Skeletal muscle satellite cell (primary cell): ENCODE data around the gene ACSM6.

Source experiments
- H3K27me3 ChIP-seq: 2 replicates; pipeline ENCODE4 v1.7.0; 2013; ENCODE audit warnings: low read length; ENCODE audit not compliant: control insufficient read depth, insufficient read depth
- H3K36me3 ChIP-seq: 2 replicates; pipeline ENCODE4 v1.7.0; 2013; ENCODE audit warnings: mild to moderate bottlenecking, control low read depth, low read length; ENCODE audit not compliant: insufficient read depth
- H3K4me1 ChIP-seq: 2 replicates; pipeline ENCODE4 v1.7.0; 2013; ENCODE audit warnings: low read length; ENCODE audit not compliant: control insufficient read depth, insufficient read depth
- H3K4me2 ChIP-seq: 2 replicates; pipeline ENCODE4 v1.7.0; 2013; ENCODE audit warnings: mild to moderate bottlenecking, low read length
- H3K4me3 ChIP-seq: 2 replicates; pipeline ENCODE4 v1.7.0; 2013; ENCODE audit warnings: low read length
- H3K9ac ChIP-seq: 2 replicates; pipeline ENCODE4 v1.7.0; 2013; ENCODE audit warnings: mild to moderate bottlenecking, low read depth, low read length, moderate library complexity
- H3K9me3 ChIP-seq: replicated peaks from 2 replicates; pipeline ENCODE4 v1.7.0; 2013; ENCODE audit warnings: mild to moderate bottlenecking, control low read depth, low read length

Gene ACSM6

GRCh38 chr10:95260909-95261552, 67.0 kb downstream of the ACSM6 start:
- H3K27me3 ChIP-seq, result no peaks in the 10 kb centered on the region
- peaks cover 16% of the 10 kb centered on the region for H3K4me1 ChIP-seq
- H3K4me2 ChIP-seq, result peak overlapping the region; percentile 72
- peak overlapping the region; percentile 48 for H3K4me3 ChIP-seq
- no peaks in the 10 kb centered on the region for H3K9me3 ChIP-seq
- no peaks in the 10 kb centered on the region for H3K36me3 ChIP-seq
- H3K9ac ChIP-seq, result peak overlapping the region; percentile 66

DNA sequence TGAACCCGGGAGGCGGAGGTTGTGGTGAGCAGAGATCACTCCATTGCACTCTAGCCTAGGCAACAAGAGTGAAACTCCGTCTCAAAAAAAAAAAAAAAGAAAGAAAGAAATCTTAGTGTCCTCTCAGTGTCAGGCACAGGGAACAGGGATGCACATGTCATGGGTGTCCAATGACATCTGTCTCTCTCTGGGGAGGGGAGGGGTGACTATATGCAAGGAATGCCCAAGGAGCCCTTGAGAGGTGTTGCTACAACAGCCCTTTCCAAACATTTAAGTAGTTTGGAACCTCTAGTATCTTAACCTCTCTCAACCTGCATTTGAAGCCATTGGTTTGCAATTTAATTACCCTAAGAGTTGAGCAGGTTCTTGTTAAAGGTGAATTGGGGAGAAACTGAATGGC, 67.9 kb downstream of the ACSM6 start:
- Histone ChIP-seq H3K4me2 (no peak overlapping the region), H3K9ac (no peak overlapping the region), H3K4me1 (peaks cover 16% of the 10 kb centered on the region), H3K27me3 (no peaks in the 10 kb centered on the region), H3K36me3 (no peaks in the 10 kb centered on the region), H3K9me3 (no peaks in the 10 kb centered on the region), H3K4me3 (no peak overlapping the region)

- no peak overlapping the region for H3K9ac ChIP-seq
- H3K36me3 ChIP-seq, result no peaks in the 10 kb centered on the region
- H3K4me2 ChIP-seq, result no peak overlapping the region
- H3K4me3 ChIP-seq, result no peak overlapping the region
- H3K4me1 ChIP-seq, result peaks cover 16% of the 10 kb centered on the region
- no peaks in the 10 kb centered on the region for H3K27me3 ChIP-seq
- H3K9me3 ChIP-seq, result no peaks in the 10 kb centered on the region
Measured at GRCh38 chr10:95262763-95263518, 68.9 kb downstream of the ACSM6 start.

- Histone ChIP-seq H3K36me3 (no peaks in the 10 kb centered on the region), H3K4me2 (no peak overlapping the region), H3K4me3 (no peak overlapping the region), H3K9ac (no peak overlapping the region), H3K4me1 (peaks cover 16% of the 10 kb centered on the region), H3K27me3 (no peaks in the 10 kb centered on the region), H3K9me3 (no peaks in the 10 kb centered on the region)
Measured at GRCh38 chr10:95263864-95264226, 69.8 kb downstream of the ACSM6 start.

DNA sequence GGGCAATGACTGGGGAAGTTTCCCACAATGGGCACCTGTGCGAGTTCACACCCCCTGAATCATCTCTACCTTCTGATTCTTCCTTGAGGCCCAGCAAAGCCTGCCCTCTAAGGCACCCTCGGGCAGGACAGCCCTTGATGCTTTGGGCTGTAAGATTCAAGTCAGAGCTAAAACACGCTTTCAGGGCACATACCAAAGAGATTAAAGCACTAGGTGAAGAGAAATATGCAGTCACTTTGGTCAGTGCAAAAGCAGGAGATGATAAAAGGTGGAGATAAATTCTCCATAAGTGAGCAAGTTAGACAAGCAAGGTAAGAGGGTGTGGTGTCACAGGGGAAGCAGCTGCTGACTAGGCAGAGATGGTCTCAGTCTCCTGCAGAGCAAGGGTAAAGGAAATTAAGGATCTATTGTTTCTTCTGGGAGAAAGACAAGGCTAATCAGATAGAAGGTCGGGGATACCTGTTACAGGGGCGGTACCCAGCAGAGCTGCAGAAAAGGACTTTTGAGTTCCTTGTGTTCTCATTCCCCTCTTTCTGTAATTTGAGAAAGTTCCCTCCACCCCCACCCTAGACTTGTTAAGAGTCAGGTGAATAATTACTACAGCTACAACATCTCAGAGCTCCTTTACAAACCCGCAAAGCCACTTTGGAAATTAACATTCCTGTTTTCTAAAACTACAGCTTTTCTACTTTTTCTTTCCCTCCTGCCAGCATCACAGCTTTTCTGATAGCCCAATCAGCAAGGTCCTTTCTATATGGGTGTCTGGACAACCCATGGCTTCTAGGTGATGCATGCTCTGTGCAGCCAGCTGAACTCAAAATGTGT, 70.4 kb downstream of the ACSM6 start:
- Histone ChIP-seq H3K4me1 (peaks cover 16% of the 10 kb centered on the region), H3K4me2 (no peak overlapping the region), H3K9me3 (no peaks in the 10 kb centered on the region), H3K36me3 (no peaks in the 10 kb centered on the region), H3K9ac (no peak overlapping the region), H3K4me3 (no peak overlapping the region), H3K27me3 (no peaks in the 10 kb centered on the region)

- Histone ChIP-seq H3K9ac (no peak overlapping the region), H3K9me3 (no peaks in the 10 kb centered on the region), H3K4me3 (no peak overlapping the region), H3K4me2 (no peak overlapping the region), H3K36me3 (no peaks in the 10 kb centered on the region), H3K4me1 (peaks cover 10% of the 10 kb centered on the region), H3K27me3 (no peaks in the 10 kb centered on the region)
Measured at GRCh38 chr10:95265572-95265971, 71.5 kb downstream of the ACSM6 start.

- Histone ChIP-seq H3K36me3 (no peaks in the 10 kb centered on the region), H3K27me3 (no peaks in the 10 kb centered on the region), H3K9me3 (no peaks in the 10 kb centered on the region), H3K4me3 (no peak overlapping the region), H3K9ac (no peak overlapping the region), H3K4me2 (no peak overlapping the region), H3K4me1 (no peaks in the 10 kb centered on the region)
Measured at GRCh38 chr10:95266674-95267095, 72.6 kb downstream of the ACSM6 start.

DNA sequence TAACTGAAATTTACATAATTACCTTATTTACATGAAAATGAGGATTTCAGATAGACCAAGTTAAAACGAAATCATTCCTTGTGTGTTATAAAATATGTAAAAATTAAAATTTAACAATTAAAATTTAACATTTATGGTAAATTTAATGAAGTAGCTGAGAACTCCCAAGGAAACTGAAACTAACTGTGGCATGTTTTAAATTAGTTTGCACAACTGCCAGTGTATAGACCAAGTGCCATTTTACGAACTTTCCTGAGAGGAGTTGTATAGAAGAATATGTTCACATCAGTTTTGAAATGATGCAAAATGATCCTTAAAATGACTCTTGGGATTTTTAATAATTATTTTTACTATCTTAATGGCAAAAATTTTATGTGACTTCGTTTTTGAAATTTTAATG, 73.2 kb downstream of the ACSM6 start:
- Histone ChIP-seq H3K9me3 (no peaks in the 10 kb centered on the region), H3K27me3 (no peaks in the 10 kb centered on the region), H3K4me2 (no peak overlapping the region), H3K4me1 (no peaks in the 10 kb centered on the region), H3K36me3 (no peaks in the 10 kb centered on the region), H3K9ac (no peak overlapping the region), H3K4me3 (no peak overlapping the region)

- Histone ChIP-seq H3K9ac (no peak overlapping the region), H3K4me2 (no peak overlapping the region), H3K36me3 (no peaks in the 10 kb centered on the region), H3K4me3 (no peak overlapping the region), H3K4me1 (peaks cover 5% of the 10 kb centered on the region), H3K9me3 (no peaks in the 10 kb centered on the region), H3K27me3 (no peaks in the 10 kb centered on the region)
Measured at GRCh38 chr10:95268438-95268837, 74.4 kb downstream of the ACSM6 start.

DNA sequence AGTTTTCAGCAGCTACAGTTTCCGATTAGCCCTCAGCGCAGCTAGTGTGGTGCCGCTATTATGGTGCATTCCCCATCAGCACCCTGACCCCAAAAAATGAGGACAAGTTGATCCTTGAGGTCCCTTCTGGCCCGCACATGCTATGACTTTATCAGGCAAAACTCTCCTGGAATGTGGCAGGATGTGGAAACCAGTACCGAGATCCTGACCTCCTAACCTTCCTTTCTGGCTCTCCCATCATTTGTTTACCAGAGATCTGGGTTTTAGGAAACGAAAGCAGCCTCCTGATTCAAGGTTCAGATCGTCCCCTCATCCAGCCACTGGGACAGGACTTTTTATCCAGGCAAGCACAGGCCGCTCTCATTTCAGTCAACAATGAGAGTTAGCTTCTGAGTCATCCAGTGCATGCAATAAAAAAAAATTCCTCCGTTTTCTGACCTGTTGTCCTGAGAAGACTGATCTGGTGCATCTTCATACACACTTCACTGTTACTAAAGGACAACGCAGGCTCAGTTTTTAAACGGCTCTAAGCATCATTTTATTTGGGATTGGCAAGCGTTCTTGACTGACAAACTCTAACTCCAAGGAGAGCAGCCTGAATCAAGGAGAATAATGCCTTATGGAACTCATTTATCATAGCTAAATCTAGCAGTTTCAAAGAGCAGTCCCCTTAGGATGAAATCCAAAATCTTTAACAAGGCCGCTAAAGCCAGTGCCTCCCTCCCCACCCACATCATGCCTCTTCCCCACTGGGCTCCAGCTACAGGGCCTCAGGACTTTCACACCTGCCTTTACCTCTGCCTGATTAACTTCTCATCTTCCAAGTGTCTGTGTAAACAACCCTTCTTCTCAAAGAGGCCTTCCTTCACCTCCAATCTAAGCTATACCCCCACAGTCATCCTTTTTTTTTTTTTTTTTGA, 79.6 kb downstream of the ACSM6 start:
- no peaks in the 10 kb centered on the region for H3K9me3 ChIP-seq
- H3K4me2 ChIP-seq, result peak overlapping the region; percentile 58
- H3K36me3 ChIP-seq, result no peaks in the 10 kb centered on the region
- peak overlapping the region; percentile 19 for H3K4me3 ChIP-seq
- H3K4me1 ChIP-seq, result peaks cover 14% of the 10 kb centered on the region
- H3K27me3 ChIP-seq, result no peaks in the 10 kb centered on the region
- H3K9ac ChIP-seq, result peak overlapping the region; percentile 26
